Esophagus muscularis mucosa (tissue), 4 donors: Measurements from ENCODE around the gene OR10AD1. TPM values are rescaled to one million over a fixed set of nuclear protein-coding genes. Genes with fewer than 3 reads are reported as not detected.
A peak's percentile ranks its signal among the peaks of the same experiment; 100 is the strongest.

ENCODE experiments used
- DNase-seq: peaks from one replicate; pipeline ENCODE4 v3.0.0-alpha.2; 2017; ENCODE audit errors: extremely low spot score
- H3K27ac ChIP-seq, 4 donors: fragments of 200-600 bp; sonication (generic); replicated peaks in 1 of 4; 1 replicate in 3 of 4; 2 replicates in 1 of 4; pipeline ENCODE4 v1.5.1; 2016 to 2019; ENCODE audit warnings: mild to moderate bottlenecking in 1 of 4
- H3K27me3 ChIP-seq, 4 donors: fragments of 200-600 bp; sonication (generic); one replicate each; pipeline versions ENCODE4 v1.5.1 to v1.6.0; 2016 to 2019
- H3K36me3 ChIP-seq, 4 donors: fragments of 200-600 bp; sonication (generic); one replicate each; pipeline ENCODE4 v1.5.1; 2016 to 2019
- H3K4me1 ChIP-seq, 4 donors: fragments of 200-600 bp; sonication (generic); one replicate each; pipeline ENCODE4 v1.5.1; 2016 to 2019
- H3K4me3 ChIP-seq, 4 donors: fragments of 200-600 bp; sonication (generic); 1 replicate in 2 of 4; 2 replicates in 2 of 4; pipeline ENCODE4 v1.5.1; 2016 to 2019; ENCODE audit warnings: mild to moderate bottlenecking in 4 of 4, moderate library complexity in 1 of 4
- H3K9me3 ChIP-seq, 4 donors: fragments of 200-600 bp; sonication (generic); 1 replicate in 3 of 4; 2 replicates in 1 of 4; pipeline ENCODE4 v1.5.1; 2016 to 2019
- EP300 ChIP-seq: sonication (generic); formaldehyde crosslinking; IDR thresholded peaks from one replicate; pipeline ENCODE4 v1.6.1; 2017; ENCODE audit warnings: antibody characterized with exemption
- POLR2A ChIP-seq: fragments of 450-650 bp; IDR thresholded peaks from one replicate; pipeline ENCODE4 v1.6.1; 2017; ENCODE audit warnings: antibody characterized with exemption, moderate library complexity, mild to moderate bottlenecking, low read depth
- POLR2AphosphoS5 ChIP-seq, 2 donors: sonication (generic); formaldehyde crosslinking; IDR thresholded peaks; one replicate each; pipeline ENCODE4 v1.6.1; 2017; ENCODE audit warnings: antibody characterized with exemption in 2 of 2
- WGBS: methylation state at CpG from one replicate; pipeline ENCODE4 v1.1.5; 2018; 5-methylcytosine and 5-hydroxymethylcytosine counted together
- intact Hi-C: fragments of 100-400 bp; cut with DNase I; formaldehyde crosslinking; loops from one replicate; pipeline ENCODE4 v1.15.1; 2023
- total RNA-seq, 4 donors: library from RNA; depleted of rRNA; stranded (reverse); fragments of >200 nt; gene quantifications; one replicate each; pipeline versions ENCODE4 v1.1.0 to v1.2.1, GENCODE V29; 2016
- TF ChIP-seq, protein P1 (sequence below), 3 experiments: fragments of 200-600 bp in 2 of 3; fragments of 450-650 bp in 1 of 3; sonication (generic) in 2 of 3; IDR thresholded peaks; one replicate each; pipeline ENCODE4 v1.5.1; 2017 to 2019; ENCODE audit warnings: antibody characterized with exemption in 3 of 3, mild to moderate bottlenecking in 2 of 3, moderate library complexity in 1 of 3

OR10AD1 gene
- total RNA-seq, 4 donors from 2014 or later, result not detected

DNA sequence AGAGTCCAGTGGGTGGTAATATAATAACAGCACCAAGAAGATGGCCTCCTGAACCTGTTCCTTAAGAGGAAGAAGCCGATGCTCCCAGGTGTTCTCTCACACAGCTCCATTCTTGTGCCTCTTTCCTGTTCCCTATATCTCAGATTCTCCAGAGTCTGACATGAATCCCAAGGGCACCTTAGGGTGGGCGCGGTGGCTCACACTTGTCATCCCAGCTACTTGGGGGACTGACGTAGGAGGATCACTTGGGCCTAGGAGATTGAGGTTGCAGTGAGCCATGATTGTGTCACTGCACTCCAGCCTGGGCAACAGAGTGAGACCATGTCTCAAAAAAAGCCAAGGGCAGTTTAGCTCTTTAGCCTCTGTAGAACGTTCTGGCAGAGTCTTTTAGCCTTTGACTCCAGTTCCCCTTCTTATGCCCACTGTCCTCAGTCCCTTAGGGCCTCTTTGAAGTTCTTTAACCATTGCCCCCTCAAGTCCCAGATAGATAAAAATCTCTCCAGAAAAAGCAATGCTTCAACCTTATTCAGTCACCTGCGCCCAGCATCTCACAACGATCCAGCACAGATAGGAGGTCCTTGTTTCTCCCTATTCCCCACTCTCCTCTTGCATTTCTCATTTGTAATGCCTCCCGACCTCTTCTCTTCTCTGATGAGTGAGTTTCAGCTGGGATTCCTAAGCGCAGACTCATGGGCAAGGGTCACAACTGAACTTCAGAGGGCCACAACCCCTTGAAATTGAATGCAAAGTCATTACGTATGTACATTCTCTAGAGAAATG is 15.0 kb downstream of the OR10AD1 start:
- no peaks in the 10 kb centered on the region for H3K36me3 ChIP-seq
- TF ChIP-seq, protein P1, sequence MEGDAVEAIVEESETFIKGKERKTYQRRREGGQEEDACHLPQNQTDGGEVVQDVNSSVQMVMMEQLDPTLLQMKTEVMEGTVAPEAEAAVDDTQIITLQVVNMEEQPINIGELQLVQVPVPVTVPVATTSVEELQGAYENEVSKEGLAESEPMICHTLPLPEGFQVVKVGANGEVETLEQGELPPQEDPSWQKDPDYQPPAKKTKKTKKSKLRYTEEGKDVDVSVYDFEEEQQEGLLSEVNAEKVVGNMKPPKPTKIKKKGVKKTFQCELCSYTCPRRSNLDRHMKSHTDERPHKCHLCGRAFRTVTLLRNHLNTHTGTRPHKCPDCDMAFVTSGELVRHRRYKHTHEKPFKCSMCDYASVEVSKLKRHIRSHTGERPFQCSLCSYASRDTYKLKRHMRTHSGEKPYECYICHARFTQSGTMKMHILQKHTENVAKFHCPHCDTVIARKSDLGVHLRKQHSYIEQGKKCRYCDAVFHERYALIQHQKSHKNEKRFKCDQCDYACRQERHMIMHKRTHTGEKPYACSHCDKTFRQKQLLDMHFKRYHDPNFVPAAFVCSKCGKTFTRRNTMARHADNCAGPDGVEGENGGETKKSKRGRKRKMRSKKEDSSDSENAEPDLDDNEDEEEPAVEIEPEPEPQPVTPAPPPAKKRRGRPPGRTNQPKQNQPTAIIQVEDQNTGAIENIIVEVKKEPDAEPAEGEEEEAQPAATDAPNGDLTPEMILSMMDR (IDR thresholded peaks at IDR 0.05), result no peak
- TF ChIP-seq POLR2AphosphoS5 (IDR thresholded peaks at IDR 0.05) (no peak), POLR2A (no peak), EP300 (no peak)
- H3K4me3 ChIP-seq, result no peak overlapping the region
- H3K27me3 ChIP-seq, result peaks cover 0 to 37% (median 17%) of the 10 kb centered on the region in 4 donors
- WGBS, result 88% methylated on average over 10 of the region's 10 CpGs
- intact Hi-C loops, result no loop called here
- H3K27ac ChIP-seq, result no peak overlapping the region
- H3K4me1 ChIP-seq, result peaks cover 15 to 19% (median 18%) of the 10 kb centered on the region in 4 donors
- H3K9me3 ChIP-seq, result no peaks in the 10 kb centered on the region
- DNase-seq, result peak; percentile 72

GRCh38 chr12:48185181-48185919 is 17.7 kb downstream of the OR10AD1 start:
- Histone ChIP-seq H3K27me3 (peaks cover 0 to 58% (median 24%) of the 10 kb centered on the region in 4 donors), H3K4me1 (peaks cover 22 to 28% (median 25%) of the 10 kb centered on the region in 4 donors), H3K27ac (no peak overlapping the region), H3K4me3 (peak overlapping the region in 1 of 4 donors; percentile 57), H3K36me3 (no peaks in the 10 kb centered on the region), H3K9me3 (no peaks in the 10 kb centered on the region)
- no peak for TF ChIP-seq POLR2A
- TF ChIP-seq EP300, result no peak
- no peak for TF ChIP-seq POLR2AphosphoS5 (IDR thresholded peaks at IDR 0.05)
- TF ChIP-seq, protein P1 (IDR thresholded peaks at IDR 0.05), result no peak
- peak; percentile 91 for DNase-seq
- 69% methylated on average over 10 of the region's 10 CpGs for WGBS
- intact Hi-C loops, result no loop called here

DNA sequence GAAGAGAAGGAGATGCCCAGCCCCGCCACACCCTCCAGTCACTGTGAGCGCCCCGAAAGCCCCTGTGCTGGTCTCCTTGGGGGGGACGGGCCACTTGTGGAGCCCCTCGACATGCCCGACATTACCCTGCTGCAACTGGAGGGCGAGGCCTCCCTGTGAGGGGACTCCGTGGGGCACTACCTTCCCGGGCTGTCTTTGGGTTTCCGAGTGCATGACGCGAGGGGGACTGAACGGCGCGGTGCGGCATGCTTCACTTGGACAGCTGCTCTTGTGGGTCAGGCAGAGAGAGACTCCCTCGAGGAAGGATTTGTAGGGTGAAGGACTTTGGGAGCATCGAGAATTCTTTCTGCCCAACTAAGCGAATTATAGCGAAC is 18.6 kb downstream of the OR10AD1 start:
- Histone ChIP-seq H3K4me1 (peaks cover 22 to 28% (median 25%) of the 10 kb centered on the region in 4 donors), H3K27me3 (peaks cover 0 to 66% (median 24%) of the 10 kb centered on the region in 4 donors), H3K27ac (no peak overlapping the region), H3K9me3 (no peaks in the 10 kb centered on the region), H3K4me3 (peak overlapping the region; percentile 57 to 77 (median 62)), H3K36me3 (no peaks in the 10 kb centered on the region)
- intact Hi-C loops, result no loop called here
- 5% methylated on average over 14 of the region's 20 CpGs for WGBS
- TF ChIP-seq POLR2A, result no peak
- no peak for TF ChIP-seq POLR2AphosphoS5 (IDR thresholded peaks at IDR 0.05)
- TF ChIP-seq, protein P1 (IDR thresholded peaks at IDR 0.05), result no peak
- no peak for TF ChIP-seq EP300
- peak; percentile 42 for DNase-seq

DNA sequence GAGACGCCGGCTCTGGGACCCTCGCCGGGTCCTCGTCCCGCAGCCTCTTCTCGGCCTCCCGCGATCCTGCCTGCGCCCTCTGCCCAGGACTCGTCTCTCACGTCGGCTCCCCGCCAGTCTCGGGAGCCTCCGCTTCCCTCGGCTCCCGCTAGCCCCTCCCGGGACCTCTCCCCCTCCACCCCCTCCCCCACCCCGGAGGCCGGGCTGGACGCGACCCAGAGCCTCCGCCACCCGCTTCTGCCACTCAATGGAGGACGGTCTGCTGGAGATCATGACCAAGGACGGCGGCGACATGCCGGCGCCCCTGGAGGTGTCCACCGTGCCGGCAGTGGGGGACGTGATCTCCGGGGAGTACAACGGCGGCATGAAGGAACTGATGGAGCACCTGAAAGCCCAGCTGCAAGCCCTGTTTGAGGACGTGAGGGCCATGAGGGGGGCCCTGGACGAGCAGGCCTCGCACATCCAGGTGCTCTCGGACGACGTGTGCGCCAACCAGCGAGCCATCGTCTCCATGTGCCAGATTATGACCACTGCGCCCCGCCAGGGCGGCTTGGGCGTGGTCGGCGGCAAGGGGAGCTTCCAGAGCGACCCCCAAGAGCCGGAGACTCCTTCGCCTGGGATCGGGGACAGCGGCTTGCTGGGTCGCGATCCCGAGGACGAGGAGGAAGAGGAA is 19.1 kb downstream of the OR10AD1 start:
- Histone ChIP-seq H3K4me3 (peak overlapping the region; percentile 57 to 77 (median 62)), H3K27ac (peak overlapping the region in 1 of 4 donors; percentile 8), H3K36me3 (no peaks in the 10 kb centered on the region), H3K9me3 (no peaks in the 10 kb centered on the region), H3K27me3 (peaks cover 0 to 70% (median 24%) of the 10 kb centered on the region in 4 donors), H3K4me1 (peaks cover 22 to 28% (median 25%) of the 10 kb centered on the region in 4 donors)
- peak; percentile 82 for DNase-seq
- 4% methylated on average over 29 of the region's 61 CpGs for WGBS
- no peak for TF ChIP-seq POLR2AphosphoS5 (IDR thresholded peaks at IDR 0.05)
- no peak for TF ChIP-seq POLR2A
- TF ChIP-seq, protein P1 (IDR thresholded peaks at IDR 0.05), result no peak
- TF ChIP-seq EP300, result no peak
- intact Hi-C loops, result no loop called here
